HEK293T (cell line): Measurements from ENCODE around the gene TMX4.
A peak's percentile ranks its signal among the peaks of the same experiment; 100 is the strongest.

Experiments
- CTCF ChIA-PET: fragments of 350-600 bp; formaldehyde crosslinking; extraction: SDS; loops from one replicate; lab custom pipeline; 2021; ENCODE audit warnings: antibody characterized with exemption, inconsistent platforms; lab: Yijun Ruan, JAX
- POLR2A ChIA-PET: fragments of 350-600 bp; formaldehyde crosslinking; extraction: SDS; loops from one replicate; lab custom pipeline; 2020; ENCODE audit warnings: antibody characterized with exemption, inconsistent platforms; lab: Yijun Ruan, JAX
- DNase-seq: peaks from one replicate; pipeline ENCODE4 v3.0.0; 2012; ENCODE audit warnings: mixed read lengths; ENCODE audit errors: extremely low spot score
- ARNT ChIP-seq: fragments of 450-650 bp; IDR thresholded peaks from 2 replicates; pipeline ENCODE4 v1.6.1; 2017; ENCODE audit warnings: mild to moderate bottlenecking
- BHLHE40 ChIP-seq: fragments of 450-650 bp; IDR thresholded peaks from 2 replicates; pipeline ENCODE4 v1.6.1; 2016; ENCODE audit warnings: mild to moderate bottlenecking, moderate library complexity, borderline replicate concordance
- CTBP1 ChIP-seq: fragments of 450-650 bp; IDR thresholded peaks from 2 replicates; pipeline ENCODE4 v1.6.1; 2016; ENCODE audit warnings: borderline replicate concordance
- ELF4 ChIP-seq: fragments of 450-650 bp; IDR thresholded peaks from 2 replicates; pipeline ENCODE4 v1.6.1; 2017; ENCODE audit warnings: antibody characterized with exemption
- FOXA1 ChIP-seq: fragments of 450-650 bp; IDR thresholded peaks from 2 replicates; pipeline ENCODE4 v1.6.1; 2016; ENCODE audit warnings: mild to moderate bottlenecking
- FOXK2 ChIP-seq: fragments of 450-650 bp; IDR thresholded peaks from 2 replicates; pipeline ENCODE4 v1.6.1; 2016; ENCODE audit warnings: mild to moderate bottlenecking
- FOXM1 ChIP-seq: fragments of 450-650 bp; IDR thresholded peaks from 2 replicates; pipeline ENCODE4 v1.6.1; 2017; ENCODE audit warnings: mild to moderate bottlenecking, borderline replicate concordance
- HDGF ChIP-seq: fragments of 450-650 bp; IDR thresholded peaks from 2 replicates; pipeline ENCODE4 v1.6.1; 2017; ENCODE audit warnings: antibody characterized with exemption, borderline replicate concordance
- L3MBTL2 ChIP-seq: fragments of 450-650 bp; conservative IDR thresholded peaks from 2 replicates; pipeline ENCODE4 v1.6.1; 2016; ENCODE audit warnings: mild to moderate bottlenecking
- LEF1 ChIP-seq: fragments of 450-650 bp; IDR thresholded peaks from 2 replicates; pipeline ENCODE4 v1.6.1; 2017; ENCODE audit warnings: mild to moderate bottlenecking, borderline replicate concordance
- NFRKB ChIP-seq: fragments of 450-650 bp; IDR thresholded peaks from 2 replicates; pipeline ENCODE4 v1.6.1; 2016; ENCODE audit warnings: mild to moderate bottlenecking, moderate library complexity
- PKNOX1 ChIP-seq: fragments of 450-650 bp; IDR thresholded peaks from 2 replicates; pipeline ENCODE4 v1.6.1; 2016
- SP1 ChIP-seq: fragments of 450-650 bp; IDR thresholded peaks from 2 replicates; pipeline ENCODE4 v1.6.1; 2017
- SUZ12 ChIP-seq: fragments of 450-650 bp; IDR thresholded peaks from 2 replicates; pipeline ENCODE4 v1.6.1; 2016; ENCODE audit warnings: mild to moderate bottlenecking
- TARDBP ChIP-seq: fragments of 450-650 bp; IDR thresholded peaks from 2 replicates; pipeline ENCODE4 v1.6.1; 2016
- ZNF384 ChIP-seq: fragments of 450-650 bp; IDR thresholded peaks from 2 replicates; pipeline ENCODE4 v1.6.1; 2016

The TMX4 gene

GRCh38 chr20:8019246-8019997 lies at the start of gene TMX4:
Gene TMX4 (minus strand): TSS chr20:8019761. CDS start chr20:8019613, 148 bp downstream.
- TF ChIP-seq ARNT = no peak
- no peak for TF ChIP-seq NFRKB
- TF ChIP-seq SP1 = no peak
- peak; percentile 45; the same call in 1 of the 2 replicates for TF ChIP-seq ELF4
- peak; percentile 88 for TF ChIP-seq PKNOX1
- no peak for TF ChIP-seq FOXK2
- ChIA-PET POLR2A (interaction anchor here (1.1 to 1.5 kb wide), 2 partner anchors 15 to 16 kb away, joined by 3 to 5 read pairs; no protein-coding TSS in a partner anchor), CTCF (no interaction called here)
- DNase-seq = peak; percentile 92

- DNase-seq = no peak
- no peak for TF ChIP-seq FOXM1
- no peak for TF ChIP-seq ARNT
- no peak for TF ChIP-seq ELF4
- TF ChIP-seq NFRKB = no peak
- TF ChIP-seq SUZ12 = no peak
- TF ChIP-seq HDGF = no peak
- TF ChIP-seq LEF1 = no peak
- no peak for TF ChIP-seq L3MBTL2
- TF ChIP-seq SP1 = no peak
- POLR2A ChIA-PET = no interaction called here
- CTCF ChIA-PET = no interaction called here
Measured at GRCh38 chr20:8067082-8067481, 47.5 kb upstream of the TMX4 start.

GRCh38 chr20:8066662-8067061 lies 47.1 kb upstream of the TMX4 start:
- CTCF ChIA-PET = no interaction called here
- TF ChIP-seq TARDBP (no peak), NFRKB (no peak), SP1 (no peak), HDGF (no peak), CTBP1 (no peak), FOXK2 (no peak), FOXA1 (no peak), ARNT (no peak), ZNF384 (no peak), PKNOX1 (no peak), BHLHE40 (no peak), L3MBTL2 (no peak), SUZ12 (no peak), ELF4 (no peak), FOXM1 (no peak), LEF1 (no peak)
- no peak for DNase-seq
- POLR2A ChIA-PET = no interaction called here

GRCh38 chr20:8065691-8066090 lies 46.1 kb upstream of the TMX4 start:
- no peak for DNase-seq
- POLR2A ChIA-PET = no interaction called here
- CTCF ChIA-PET = no interaction called here
- TF ChIP-seq NFRKB = no peak
- no peak for TF ChIP-seq ELF4
- TF ChIP-seq ZNF384 = no peak
- TF ChIP-seq FOXM1 = no peak
- no peak for TF ChIP-seq PKNOX1
- TF ChIP-seq SUZ12 = no peak
- TF ChIP-seq L3MBTL2 = no peak

GRCh38 chr20:8062756-8063155 lies 43.2 kb upstream of the TMX4 start:
- DNase-seq = no peak
- CTCF ChIA-PET = no interaction called here
- TF ChIP-seq BHLHE40 (no peak), FOXK2 (no peak), L3MBTL2 (no peak), ZNF384 (no peak), TARDBP (no peak), ARNT (no peak), LEF1 (no peak), PKNOX1 (no peak), SP1 (no peak), SUZ12 (no peak), NFRKB (no peak), ELF4 (no peak), FOXM1 (no peak), FOXA1 (no peak), HDGF (no peak), CTBP1 (no peak)
- POLR2A ChIA-PET = interaction anchor here (1.1 kb wide), 1 partner anchor 11 kb away, joined by 3 read pairs; no protein-coding TSS in a partner anchor
